ENCODE data around the gene RRM1. TPM values are rescaled to one million over a fixed set of nuclear protein-coding genes. Genes with fewer than 3 reads are reported as not detected.

Gene RRM1
- total RNA-seq, 1 experiment from 2014 or later = 80.7 TPM

DNA sequence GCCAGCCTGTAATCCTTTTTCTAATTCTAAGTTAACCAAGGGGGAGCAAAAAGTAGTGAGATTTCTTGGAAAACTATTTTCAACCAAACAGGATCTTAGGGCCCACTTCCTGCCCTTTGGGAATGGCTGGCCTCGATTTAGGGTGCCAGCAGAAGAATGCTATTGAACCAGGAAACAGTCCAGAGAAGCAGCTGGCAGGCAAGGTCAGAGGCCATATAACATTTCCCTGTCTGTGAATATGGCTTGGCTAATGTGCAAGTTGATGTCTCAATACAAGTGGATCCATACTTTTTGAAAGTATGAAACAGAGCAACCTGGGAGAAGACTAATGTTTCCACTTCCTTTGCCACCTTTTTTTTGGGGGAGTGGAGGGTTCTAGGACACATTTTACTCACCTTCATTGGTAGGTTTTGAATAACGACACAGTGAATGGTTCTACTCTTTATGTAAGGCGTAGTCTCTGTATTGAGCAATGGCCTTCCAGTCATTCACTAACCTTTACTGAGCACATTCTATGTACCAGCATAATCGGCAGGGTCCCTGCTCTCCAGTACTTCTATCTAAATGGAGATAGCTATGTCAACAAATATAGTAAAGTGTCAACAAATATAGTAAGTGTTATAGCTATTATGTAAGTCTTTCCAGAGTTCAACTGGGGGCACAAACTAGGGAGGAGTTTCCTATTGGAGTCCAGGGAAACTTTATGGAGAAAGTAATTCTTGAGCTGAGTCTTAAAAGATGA, 34.2 kb upstream of the RRM1 start:
- no peaks in the 10 kb centered on the region for H3K27me3 ChIP-seq (ENCODE audit: low read length)
- no peaks in the 10 kb centered on the region for H3K9me2 ChIP-seq (replicated peaks; ENCODE audit: insufficient read depth, low read length)
- H3K4me1 ChIP-seq (ENCODE audit: low read length) = peaks cover 26% of the 10 kb centered on the region
- H3K79me2 ChIP-seq (ENCODE audit: low read length) = no peaks in the 10 kb centered on the region
- no peak overlapping the region for H2AFZ ChIP-seq (ENCODE audit: low read length)
- no peak overlapping the region for H3K4me3 ChIP-seq (ENCODE audit: low read length)
- no peaks in the 10 kb centered on the region for H3K9me3 ChIP-seq (ENCODE audit: low read length)
- H3K36me3 ChIP-seq (ENCODE audit: insufficient read depth, low read length) = no peaks in the 10 kb centered on the region
- H3K4me2 ChIP-seq (ENCODE audit: low read depth, low read length, poor library complexity, severe bottlenecking) = no peak overlapping the region
- no peak for DNase-seq
- H3K9ac ChIP-seq (ENCODE audit: low read length) = no peak overlapping the region
- H4K20me1 ChIP-seq (ENCODE audit: insufficient read depth, low read depth, low read length) = no peaks in the 10 kb centered on the region
- H3K27ac ChIP-seq (ENCODE audit: low read length) = no peak overlapping the region

GRCh38 chr11:4061700-4062099, 32.9 kb upstream of the RRM1 start:
- H4K20me1 ChIP-seq (ENCODE audit: insufficient read depth, low read depth, low read length) = no peaks in the 10 kb centered on the region
- no peaks in the 10 kb centered on the region for H3K9me3 ChIP-seq (ENCODE audit: low read length)
- no peaks in the 10 kb centered on the region for H3K79me2 ChIP-seq (ENCODE audit: low read length)
- no peaks in the 10 kb centered on the region for H3K36me3 ChIP-seq (ENCODE audit: insufficient read depth, low read length)
- DNase-seq = no peak
- H3K4me2 ChIP-seq (ENCODE audit: low read depth, low read length, poor library complexity, severe bottlenecking) = no peak overlapping the region
- H3K4me1 ChIP-seq (ENCODE audit: low read length) = peaks cover 26% of the 10 kb centered on the region
- no peak overlapping the region for H3K27ac ChIP-seq (ENCODE audit: low read length)
- H3K4me3 ChIP-seq (ENCODE audit: low read length) = no peak overlapping the region
- H3K27me3 ChIP-seq (ENCODE audit: low read length) = no peaks in the 10 kb centered on the region
- H2AFZ ChIP-seq (ENCODE audit: low read length) = no peak overlapping the region
- H3K9me2 ChIP-seq (replicated peaks; ENCODE audit: insufficient read depth, low read length) = no peaks in the 10 kb centered on the region
- no peak overlapping the region for H3K9ac ChIP-seq (ENCODE audit: low read length)

DNA sequence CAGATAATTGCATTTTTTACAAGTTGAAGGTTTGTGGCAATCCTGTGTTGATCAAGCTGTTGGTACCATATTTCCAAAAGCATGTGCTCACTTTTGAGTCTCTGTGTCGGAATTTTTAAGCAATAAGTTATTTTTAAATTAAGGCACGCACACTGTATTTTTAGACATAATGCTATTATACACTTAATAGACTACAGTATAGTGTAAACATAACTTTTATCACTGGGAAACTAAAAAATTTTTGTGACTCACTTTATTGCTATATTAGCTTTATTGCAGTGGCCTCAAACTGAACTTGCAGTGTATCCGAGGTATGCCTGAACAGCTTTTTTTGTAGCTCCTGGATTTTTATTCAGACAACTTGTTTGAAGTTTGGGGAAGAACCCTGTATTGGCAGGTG, 31.3 kb upstream of the RRM1 start:
- Histone ChIP-seq H3K36me3 (ENCODE audit: insufficient read depth, low read length) (no peaks in the 10 kb centered on the region), H3K4me1 (ENCODE audit: low read length) (peaks cover 10% of the 10 kb centered on the region), H3K9me3 (ENCODE audit: low read length) (no peaks in the 10 kb centered on the region), H2AFZ (ENCODE audit: low read length) (no peak overlapping the region), H3K4me2 (ENCODE audit: low read depth, low read length, poor library complexity, severe bottlenecking) (no peak overlapping the region), H3K4me3 (ENCODE audit: low read length) (no peak overlapping the region), H3K9me2 (replicated peaks; ENCODE audit: insufficient read depth, low read length) (no peaks in the 10 kb centered on the region), H3K79me2 (ENCODE audit: low read length) (no peaks in the 10 kb centered on the region), H3K9ac (ENCODE audit: low read length) (no peak overlapping the region), H3K27ac (ENCODE audit: low read length) (no peak overlapping the region), H3K27me3 (ENCODE audit: low read length) (no peaks in the 10 kb centered on the region), H4K20me1 (ENCODE audit: insufficient read depth, low read depth, low read length) (no peaks in the 10 kb centered on the region)
- DNase-seq = no peak

DNA sequence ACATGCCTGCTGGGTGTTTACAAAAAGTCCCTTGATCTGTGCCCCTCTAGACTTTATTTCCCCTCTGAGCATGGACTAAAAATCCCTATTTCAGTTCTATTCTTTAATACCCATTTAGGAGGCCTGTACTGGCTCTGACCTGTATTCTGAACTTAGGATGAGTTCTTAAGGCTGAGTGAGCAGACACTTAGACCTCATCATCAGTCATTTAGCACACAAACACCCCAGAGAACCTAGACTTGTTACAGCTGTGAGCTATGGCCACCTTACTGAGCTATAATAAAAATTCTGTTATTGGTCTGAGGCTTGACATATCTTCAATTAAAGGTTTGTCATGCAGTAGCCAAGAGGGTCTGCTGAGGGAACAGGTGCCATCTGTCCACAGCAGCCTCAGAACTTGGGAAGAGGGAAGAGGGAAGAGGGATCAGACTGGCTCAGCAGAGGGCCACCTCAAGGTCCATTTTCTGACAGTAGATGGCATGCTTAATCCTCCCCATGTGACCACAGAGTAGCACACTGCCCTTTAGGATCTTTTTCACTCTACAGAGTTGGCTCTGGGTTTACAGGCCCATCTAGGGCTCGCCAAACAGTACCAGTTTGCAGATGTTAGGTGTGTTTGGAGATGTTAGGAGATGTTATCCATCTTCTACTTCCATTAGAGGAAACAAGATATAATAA, 30.2 kb upstream of the RRM1 start:
- Histone ChIP-seq H3K9me3 (ENCODE audit: low read length) (no peaks in the 10 kb centered on the region), H3K27me3 (ENCODE audit: low read length) (no peaks in the 10 kb centered on the region), H3K9me2 (replicated peaks; ENCODE audit: insufficient read depth, low read length) (no peaks in the 10 kb centered on the region), H3K79me2 (ENCODE audit: low read length) (no peaks in the 10 kb centered on the region), H4K20me1 (ENCODE audit: insufficient read depth, low read depth, low read length) (no peaks in the 10 kb centered on the region), H3K4me2 (ENCODE audit: low read depth, low read length, poor library complexity, severe bottlenecking) (no peak overlapping the region), H3K4me1 (ENCODE audit: low read length) (peaks cover 8% of the 10 kb centered on the region), H3K27ac (ENCODE audit: low read length) (no peak overlapping the region), H3K4me3 (ENCODE audit: low read length) (no peak overlapping the region), H3K9ac (ENCODE audit: low read length) (no peak overlapping the region), H3K36me3 (ENCODE audit: insufficient read depth, low read length) (no peaks in the 10 kb centered on the region), H2AFZ (ENCODE audit: low read length) (no peak overlapping the region)
- no peak for DNase-seq

- H2AFZ ChIP-seq (ENCODE audit: low read length) = no peak overlapping the region
- H3K4me3 ChIP-seq (ENCODE audit: low read length) = no peak overlapping the region
- H3K4me2 ChIP-seq (ENCODE audit: low read depth, low read length, poor library complexity, severe bottlenecking) = no peak overlapping the region
- peaks cover 9% of the 10 kb centered on the region for H3K4me1 ChIP-seq (ENCODE audit: low read length)
- no peak overlapping the region for H3K27ac ChIP-seq (ENCODE audit: low read length)
- H3K9me3 ChIP-seq (ENCODE audit: low read length) = no peaks in the 10 kb centered on the region
- no peaks in the 10 kb centered on the region for H3K36me3 ChIP-seq (ENCODE audit: insufficient read depth, low read length)
- H3K9ac ChIP-seq (ENCODE audit: low read length) = no peak overlapping the region
- no peaks in the 10 kb centered on the region for H3K27me3 ChIP-seq (ENCODE audit: low read length)
- H3K79me2 ChIP-seq (ENCODE audit: low read length) = no peaks in the 10 kb centered on the region
- no peaks in the 10 kb centered on the region for H4K20me1 ChIP-seq (ENCODE audit: insufficient read depth, low read depth, low read length)
- H3K9me2 ChIP-seq (replicated peaks; ENCODE audit: insufficient read depth, low read length) = no peaks in the 10 kb centered on the region
- DNase-seq = no peak
Observed at GRCh38 chr11:4065086-4065485, 29.5 kb upstream of the RRM1 start.

DNA sequence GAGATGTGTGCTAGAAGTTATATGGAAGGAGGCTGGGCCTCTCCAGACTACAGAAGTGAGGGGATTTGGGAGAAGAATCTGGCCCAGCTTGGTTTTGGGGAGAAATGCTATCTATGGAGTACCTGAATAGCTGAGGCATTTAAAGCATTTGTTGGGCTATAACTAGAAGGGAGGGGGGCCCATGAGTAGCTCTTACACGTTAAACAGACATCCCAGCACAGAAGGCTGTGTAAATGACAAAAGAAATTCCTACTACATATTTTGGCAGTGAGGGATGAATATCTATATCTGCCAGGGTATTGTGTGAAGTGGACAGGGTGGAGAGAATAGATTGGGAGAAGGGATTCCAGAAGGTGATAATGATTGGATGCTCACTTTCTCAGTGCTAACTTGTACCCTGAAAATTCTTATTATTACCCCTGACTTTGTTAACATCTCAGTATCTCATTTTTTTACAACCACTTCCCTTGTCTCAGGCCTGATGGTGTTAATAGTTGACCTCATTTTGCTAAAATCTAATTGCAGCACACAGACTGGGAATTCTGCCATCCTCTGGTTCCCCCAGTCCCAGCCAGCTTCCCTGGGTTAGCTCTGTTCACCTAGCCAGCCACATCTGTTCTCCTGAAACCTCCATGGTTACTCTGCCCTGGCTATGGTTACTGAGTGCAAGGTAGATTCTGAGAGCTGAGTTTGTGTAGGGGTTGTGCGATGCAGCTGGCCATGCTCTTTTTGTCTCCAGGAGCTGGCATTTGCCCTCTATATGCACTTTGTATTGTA, 28.8 kb upstream of the RRM1 start:
- Histone ChIP-seq H3K9me2 (replicated peaks; ENCODE audit: insufficient read depth, low read length) (no peaks in the 10 kb centered on the region), H3K9ac (ENCODE audit: low read length) (no peak overlapping the region), H3K4me3 (ENCODE audit: low read length) (no peak overlapping the region), H4K20me1 (ENCODE audit: insufficient read depth, low read depth, low read length) (no peaks in the 10 kb centered on the region), H3K79me2 (ENCODE audit: low read length) (no peaks in the 10 kb centered on the region), H3K27me3 (ENCODE audit: low read length) (no peaks in the 10 kb centered on the region), H3K4me1 (ENCODE audit: low read length) (peaks cover 9% of the 10 kb centered on the region), H2AFZ (ENCODE audit: low read length) (no peak overlapping the region), H3K4me2 (ENCODE audit: low read depth, low read length, poor library complexity, severe bottlenecking) (no peak overlapping the region), H3K27ac (ENCODE audit: low read length) (no peak overlapping the region), H3K9me3 (ENCODE audit: low read length) (no peaks in the 10 kb centered on the region), H3K36me3 (ENCODE audit: insufficient read depth, low read length) (no peaks in the 10 kb centered on the region)
- no peak for DNase-seq

DNA sequence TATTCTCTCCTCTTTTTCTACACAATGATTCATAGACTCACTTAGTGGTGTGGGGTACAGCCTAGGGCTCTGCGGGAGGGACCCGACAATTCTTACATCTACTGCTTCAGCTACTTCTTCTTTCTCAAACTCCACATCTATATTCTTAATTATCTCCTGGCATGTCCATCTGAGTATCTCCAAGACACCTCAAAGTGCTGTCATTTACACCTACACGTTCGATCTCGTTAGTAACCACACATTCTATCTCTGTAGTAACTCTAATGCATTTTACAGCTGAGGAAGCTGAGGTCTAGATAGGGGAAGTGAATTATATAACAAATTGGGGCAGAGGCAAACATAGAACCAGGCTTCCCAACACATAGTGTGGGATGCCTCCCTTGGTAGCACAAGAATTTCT, 27.7 kb upstream of the RRM1 start:
- H3K36me3 ChIP-seq (ENCODE audit: insufficient read depth, low read length) = no peaks in the 10 kb centered on the region
- H2AFZ ChIP-seq (ENCODE audit: low read length) = no peak overlapping the region
- H3K4me1 ChIP-seq (ENCODE audit: low read length) = peaks cover 9% of the 10 kb centered on the region
- H3K9me2 ChIP-seq (replicated peaks; ENCODE audit: insufficient read depth, low read length) = no peaks in the 10 kb centered on the region
- no peak overlapping the region for H3K4me2 ChIP-seq (ENCODE audit: low read depth, low read length, poor library complexity, severe bottlenecking)
- no peaks in the 10 kb centered on the region for H4K20me1 ChIP-seq (ENCODE audit: insufficient read depth, low read depth, low read length)
- DNase-seq = no peak
- no peak overlapping the region for H3K4me3 ChIP-seq (ENCODE audit: low read length)
- H3K27me3 ChIP-seq (ENCODE audit: low read length) = no peaks in the 10 kb centered on the region
- H3K9ac ChIP-seq (ENCODE audit: low read length) = no peak overlapping the region
- H3K79me2 ChIP-seq (ENCODE audit: low read length) = no peaks in the 10 kb centered on the region
- no peaks in the 10 kb centered on the region for H3K9me3 ChIP-seq (ENCODE audit: low read length)
- H3K27ac ChIP-seq (ENCODE audit: low read length) = no peak overlapping the region

GRCh38 chr11:4068962-4069361, 25.6 kb upstream of the RRM1 start:
- Histone ChIP-seq H3K9me2 (replicated peaks; ENCODE audit: insufficient read depth, low read length) (no peaks in the 10 kb centered on the region), H3K4me1 (ENCODE audit: low read length) (peaks cover 13% of the 10 kb centered on the region), H3K79me2 (ENCODE audit: low read length) (no peaks in the 10 kb centered on the region), H3K27ac (ENCODE audit: low read length) (no peak overlapping the region), H3K9ac (ENCODE audit: low read length) (no peak overlapping the region), H3K27me3 (ENCODE audit: low read length) (no peaks in the 10 kb centered on the region), H2AFZ (ENCODE audit: low read length) (no peak overlapping the region), H3K9me3 (ENCODE audit: low read length) (no peaks in the 10 kb centered on the region), H4K20me1 (ENCODE audit: insufficient read depth, low read depth, low read length) (no peaks in the 10 kb centered on the region), H3K4me3 (ENCODE audit: low read length) (no peak overlapping the region), H3K4me2 (ENCODE audit: low read depth, low read length, poor library complexity, severe bottlenecking) (no peak overlapping the region), H3K36me3 (ENCODE audit: insufficient read depth, low read length) (no peaks in the 10 kb centered on the region)
- no peak for DNase-seq

Measured in Karpas-422 (cell line).